22Rv1 (cell line): ENCODE results near the gene NCOA6.

Source experiments
- H3K27ac ChIP-seq: fragments of 450-650 bp; 2 replicates; pipeline ENCODE4 v1.5.1; 2017
- CTCF ChIP-seq: fragments of 450-650 bp; IDR thresholded peaks from 2 replicates; pipeline ENCODE4 v1.5.1; 2017; ENCODE audit warnings: mild to moderate bottlenecking
- ZFX ChIP-seq: fragments of 450-650 bp; IDR thresholded peaks from 2 replicates; pipeline ENCODE4 v1.6.1; 2017; ENCODE audit warnings: antibody characterized with exemption, borderline replicate concordance

Gene NCOA6

GRCh38 chr20:34850969-34851368 is 25.5 kb upstream of the NCOA6 start:
- no peak for TF ChIP-seq CTCF
- TF ChIP-seq ZFX, result no peak
- no peak overlapping the region for H3K27ac ChIP-seq

- TF ChIP-seq CTCF, result no peak
- TF ChIP-seq ZFX, result no peak
- H3K27ac ChIP-seq, result no peak overlapping the region
Observed at GRCh38 chr20:34849778-34850177, 24.3 kb upstream of the NCOA6 start.

GRCh38 chr20:34848597-34848996 is 23.1 kb upstream of the NCOA6 start:
- TF ChIP-seq ZFX, result no peak
- TF ChIP-seq CTCF, result no peak

GRCh38 chr20:34843421-34843820 is 18.0 kb upstream of the NCOA6 start:
- H3K27ac ChIP-seq, result no peak overlapping the region
- TF ChIP-seq CTCF (no peak), ZFX (no peak)

More at GRCh38 chr20:34848597-34848996, 23.1 kb upstream of the NCOA6 start:
- no peak overlapping the region for H3K27ac ChIP-seq

GRCh38 chr20:34842143-34842542 is 16.7 kb upstream of the NCOA6 start:
- no peak overlapping the region for H3K27ac ChIP-seq
- TF ChIP-seq CTCF, result no peak
- TF ChIP-seq ZFX, result no peak

- peak; percentile 57 for TF ChIP-seq CTCF
- no peak for TF ChIP-seq ZFX
- no peak overlapping the region for H3K27ac ChIP-seq
Observed at GRCh38 chr20:34834459-34834893, 9.0 kb upstream of the NCOA6 start.

- no peak overlapping the region for H3K27ac ChIP-seq
- TF ChIP-seq CTCF, result no peak
- TF ChIP-seq ZFX, result no peak
Observed at GRCh38 chr20:34831936-34832335, 6.5 kb upstream of the NCOA6 start.
